ENCODE data around the gene SCIMP. TPM values are rescaled to one million over a fixed set of nuclear protein-coding genes. Genes with fewer than 3 reads are reported as not detected.

The SCIMP gene
- polyA plus RNA-seq, 1 donor from 2014 or later = not detected

DNA sequence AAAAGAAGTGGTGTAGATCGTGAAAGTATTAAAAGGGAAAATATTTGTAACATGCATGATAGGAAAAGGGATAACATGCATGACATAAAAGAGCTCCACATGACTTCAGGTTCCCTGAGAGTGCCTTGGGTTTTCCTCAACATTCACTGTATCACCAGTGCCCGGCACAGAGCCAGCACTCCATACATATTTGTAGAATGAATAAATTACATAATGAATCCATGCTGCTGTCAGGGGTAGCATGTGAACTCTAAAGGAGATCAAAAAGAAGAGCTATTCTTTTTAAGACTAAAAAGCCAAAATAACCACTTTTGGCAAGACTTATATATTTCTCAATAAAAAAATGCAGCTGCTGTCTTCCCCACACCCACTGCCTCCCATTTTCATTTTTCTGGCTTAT is 40.3 kb downstream of the SCIMP start:
- Histone ChIP-seq H3K4me2 (ENCODE audit: low read length) (no peak overlapping the region), H3K27ac (ENCODE audit: low read length) (no peak overlapping the region), H3K9me2 (ENCODE audit: insufficient read depth, low read length) (no peaks in the 10 kb centered on the region), H3K79me2 (replicated peaks; ENCODE audit: insufficient read depth, low read length) (peaks cover 19% of the 10 kb centered on the region), H3K27me3 (ENCODE audit: insufficient read depth, low read depth, low read length) (no peaks in the 10 kb centered on the region), H3K9me3 (ENCODE audit: low read length) (no peaks in the 10 kb centered on the region), H3F3A (ENCODE audit: insufficient read depth, low read length, poor library complexity, severe bottlenecking) (no peaks in the 10 kb centered on the region), H3K4me3 (ENCODE audit: low read length) (no peak overlapping the region), H4K20me1 (ENCODE audit: insufficient read depth) (no peaks in the 10 kb centered on the region), H3K36me3 (ENCODE audit: insufficient read depth, low read length) (no peaks in the 10 kb centered on the region), H2AFZ (ENCODE audit: low read depth, low read length) (no peak overlapping the region), H3K9ac (ENCODE audit: low read length) (no peak overlapping the region)
- TF ChIP-seq SMC3 (conservative IDR thresholded peaks at IDR 0.05; ENCODE audit: poor library complexity) (no peak), EZH2 (IDR thresholded peaks at IDR 0.05; ENCODE audit: borderline replicate concordance, insufficient read depth, low read length, poor library complexity, severe bottlenecking) (no peak), MXI1 (conservative IDR thresholded peaks at IDR 0.05; ENCODE audit: poor library complexity, severe bottlenecking) (no peak), POLR2AphosphoS5 (IDR thresholded peaks at IDR 0.05) (no peak), RAD21 (conservative IDR thresholded peaks at IDR 0.05) (no peak), TAF1 (IDR thresholded peaks at IDR 0.05; ENCODE audit: low read depth) (no peak), EP300 (conservative IDR thresholded peaks at IDR 0.05; ENCODE audit: poor library complexity, severe bottlenecking) (no peak)
- TF ChIP-seq, protein P1, sequence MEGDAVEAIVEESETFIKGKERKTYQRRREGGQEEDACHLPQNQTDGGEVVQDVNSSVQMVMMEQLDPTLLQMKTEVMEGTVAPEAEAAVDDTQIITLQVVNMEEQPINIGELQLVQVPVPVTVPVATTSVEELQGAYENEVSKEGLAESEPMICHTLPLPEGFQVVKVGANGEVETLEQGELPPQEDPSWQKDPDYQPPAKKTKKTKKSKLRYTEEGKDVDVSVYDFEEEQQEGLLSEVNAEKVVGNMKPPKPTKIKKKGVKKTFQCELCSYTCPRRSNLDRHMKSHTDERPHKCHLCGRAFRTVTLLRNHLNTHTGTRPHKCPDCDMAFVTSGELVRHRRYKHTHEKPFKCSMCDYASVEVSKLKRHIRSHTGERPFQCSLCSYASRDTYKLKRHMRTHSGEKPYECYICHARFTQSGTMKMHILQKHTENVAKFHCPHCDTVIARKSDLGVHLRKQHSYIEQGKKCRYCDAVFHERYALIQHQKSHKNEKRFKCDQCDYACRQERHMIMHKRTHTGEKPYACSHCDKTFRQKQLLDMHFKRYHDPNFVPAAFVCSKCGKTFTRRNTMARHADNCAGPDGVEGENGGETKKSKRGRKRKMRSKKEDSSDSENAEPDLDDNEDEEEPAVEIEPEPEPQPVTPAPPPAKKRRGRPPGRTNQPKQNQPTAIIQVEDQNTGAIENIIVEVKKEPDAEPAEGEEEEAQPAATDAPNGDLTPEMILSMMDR (IDR thresholded peaks at IDR 0.05; ENCODE audit: poor library complexity, severe bottlenecking) = no peak
- TF ChIP-seq, protein P2, sequence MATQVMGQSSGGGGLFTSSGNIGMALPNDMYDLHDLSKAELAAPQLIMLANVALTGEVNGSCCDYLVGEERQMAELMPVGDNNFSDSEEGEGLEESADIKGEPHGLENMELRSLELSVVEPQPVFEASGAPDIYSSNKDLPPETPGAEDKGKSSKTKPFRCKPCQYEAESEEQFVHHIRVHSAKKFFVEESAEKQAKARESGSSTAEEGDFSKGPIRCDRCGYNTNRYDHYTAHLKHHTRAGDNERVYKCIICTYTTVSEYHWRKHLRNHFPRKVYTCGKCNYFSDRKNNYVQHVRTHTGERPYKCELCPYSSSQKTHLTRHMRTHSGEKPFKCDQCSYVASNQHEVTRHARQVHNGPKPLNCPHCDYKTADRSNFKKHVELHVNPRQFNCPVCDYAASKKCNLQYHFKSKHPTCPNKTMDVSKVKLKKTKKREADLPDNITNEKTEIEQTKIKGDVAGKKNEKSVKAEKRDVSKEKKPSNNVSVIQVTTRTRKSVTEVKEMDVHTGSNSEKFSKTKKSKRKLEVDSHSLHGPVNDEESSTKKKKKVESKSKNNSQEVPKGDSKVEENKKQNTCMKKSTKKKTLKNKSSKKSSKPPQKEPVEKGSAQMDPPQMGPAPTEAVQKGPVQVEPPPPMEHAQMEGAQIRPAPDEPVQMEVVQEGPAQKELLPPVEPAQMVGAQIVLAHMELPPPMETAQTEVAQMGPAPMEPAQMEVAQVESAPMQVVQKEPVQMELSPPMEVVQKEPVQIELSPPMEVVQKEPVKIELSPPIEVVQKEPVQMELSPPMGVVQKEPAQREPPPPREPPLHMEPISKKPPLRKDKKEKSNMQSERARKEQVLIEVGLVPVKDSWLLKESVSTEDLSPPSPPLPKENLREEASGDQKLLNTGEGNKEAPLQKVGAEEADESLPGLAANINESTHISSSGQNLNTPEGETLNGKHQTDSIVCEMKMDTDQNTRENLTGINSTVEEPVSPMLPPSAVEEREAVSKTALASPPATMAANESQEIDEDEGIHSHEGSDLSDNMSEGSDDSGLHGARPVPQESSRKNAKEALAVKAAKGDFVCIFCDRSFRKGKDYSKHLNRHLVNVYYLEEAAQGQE (IDR thresholded peaks at IDR 0.05; ENCODE audit: borderline replicate concordance) = no peak

DNA sequence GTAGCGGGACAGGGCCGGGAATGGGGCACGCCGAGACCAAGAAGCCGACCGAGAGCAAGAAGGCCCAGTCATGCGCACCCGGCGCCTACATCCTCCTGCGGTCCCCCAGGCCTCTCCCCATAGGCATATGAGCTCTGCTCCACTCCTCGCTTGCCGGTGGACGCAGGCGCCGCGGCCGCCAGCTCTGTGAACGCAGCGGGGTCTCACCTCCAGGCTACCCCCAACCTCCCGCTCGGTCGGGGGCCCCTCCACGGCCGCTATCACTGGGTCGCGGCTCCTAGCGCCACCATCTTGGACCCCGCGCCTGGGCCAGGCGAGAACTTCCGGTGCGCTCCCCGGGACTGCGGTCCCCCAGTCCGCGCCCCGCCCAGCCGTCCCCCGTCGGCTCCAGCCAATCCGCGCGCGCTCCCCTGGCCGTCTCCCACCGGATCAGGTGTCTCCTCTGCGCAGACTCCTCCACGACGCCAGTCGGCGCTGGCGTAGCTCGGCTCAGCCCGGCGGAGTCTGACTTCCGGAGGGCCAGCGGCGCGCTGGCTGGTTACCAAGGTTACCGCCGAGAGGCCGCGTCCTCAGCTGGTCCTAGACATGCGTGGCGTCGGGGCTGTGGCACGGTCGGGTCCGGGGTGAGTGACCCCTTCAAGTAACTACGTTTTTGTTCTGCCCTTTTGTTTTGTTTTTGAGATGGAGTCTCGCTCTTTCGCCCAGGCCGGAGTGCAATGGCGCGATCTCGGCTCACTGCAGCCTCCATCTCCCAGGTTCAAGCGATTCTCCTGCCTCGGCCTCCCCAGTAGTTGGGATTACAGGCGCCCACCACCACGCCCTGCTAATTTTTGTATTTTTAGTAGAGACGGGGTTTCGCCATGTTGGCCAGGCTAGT is 42.9 kb downstream of the SCIMP start, which contains the start of gene ZNF594:
Gene ZNF594 (minus strand): TSS at position 328 of the 877 bp plus-strand sequence. CDS start 7,612 bp downstream, outside the sequence.
- H3K36me3 ChIP-seq (ENCODE audit: insufficient read depth, low read length) = no peaks in the 10 kb centered on the region
- peak within 1 kb of the TSS; percentile 91 for H3K4me3 ChIP-seq (ENCODE audit: low read length)
- no peaks in the 10 kb centered on the region for H3F3A ChIP-seq (ENCODE audit: insufficient read depth, low read length, poor library complexity, severe bottlenecking)
- peak within 1 kb of the TSS; percentile 92 for H2AFZ ChIP-seq (ENCODE audit: low read depth, low read length)
- no peaks in the 10 kb centered on the region for H3K9me2 ChIP-seq (ENCODE audit: insufficient read depth, low read length)
- H3K9me3 ChIP-seq (ENCODE audit: low read length) = no peaks in the 10 kb centered on the region
- TF ChIP-seq, protein P2 (IDR thresholded peaks at IDR 0.05; ENCODE audit: borderline replicate concordance) = peak; percentile 75
- TF ChIP-seq TAF1 (IDR thresholded peaks at IDR 0.05; ENCODE audit: low read depth) (peak; percentile 52), POLR2AphosphoS5 (IDR thresholded peaks at IDR 0.05) (peak; percentile 76), EZH2 (IDR thresholded peaks at IDR 0.05; ENCODE audit: borderline replicate concordance, insufficient read depth, low read length, poor library complexity, severe bottlenecking) (no peak), MXI1 (conservative IDR thresholded peaks at IDR 0.05; ENCODE audit: poor library complexity, severe bottlenecking) (peak; percentile 89), SMC3 (conservative IDR thresholded peaks at IDR 0.05; ENCODE audit: poor library complexity) (peak; percentile 55), RAD21 (conservative IDR thresholded peaks at IDR 0.05) (peak; percentile 48), EP300 (conservative IDR thresholded peaks at IDR 0.05; ENCODE audit: poor library complexity, severe bottlenecking) (peak; percentile 44)
- TF ChIP-seq, protein P1 (IDR thresholded peaks at IDR 0.05; ENCODE audit: poor library complexity, severe bottlenecking) = peak; percentile 98
- H3K4me2 ChIP-seq (ENCODE audit: low read length) = peak within 1 kb of the TSS; percentile 83
- peak within 1 kb of the TSS; percentile 79 for H3K27ac ChIP-seq (ENCODE audit: low read length)
- peaks cover 19% of the 10 kb centered on the region for H3K79me2 ChIP-seq (replicated peaks; ENCODE audit: insufficient read depth, low read length)
- no peaks in the 10 kb centered on the region for H3K27me3 ChIP-seq (ENCODE audit: insufficient read depth, low read depth, low read length)
- H3K9ac ChIP-seq (ENCODE audit: low read length) = peak within 1 kb of the TSS; percentile 92
- H4K20me1 ChIP-seq (ENCODE audit: insufficient read depth) = no peaks in the 10 kb centered on the region

All from neural cell (in vitro differentiated cells).